H1 (cell line): Measurements from ENCODE around the gene DPM2. TPM values are rescaled to one million over a fixed set of nuclear protein-coding genes. Genes with fewer than 3 reads are reported as not detected.

ENCODE experiments used
- BACH1 ChIP-seq: IDR thresholded peaks from 2 replicates; pipeline ENCODE4 v1.6.1; 2012; ENCODE audit warnings: low read length, improper control_type of control experiment
- BCL11A ChIP-seq, 2 experiments: IDR thresholded peaks; one replicate each; pipeline ENCODE4 v1.6.1; 2011; ENCODE audit warnings: low read depth in 2 of 2, low read length in 2 of 2, mild to moderate bottlenecking in 2 of 2
- BRCA1 ChIP-seq: IDR thresholded peaks from 2 replicates; pipeline ENCODE4 v1.6.1; 2012; ENCODE audit warnings: low read depth, low read length, improper control_type of control experiment
- CHD1 ChIP-seq: IDR thresholded peaks from 2 replicates; pipeline ENCODE4 v1.6.1; 2012; ENCODE audit warnings: low read depth, low read length, improper control_type of control experiment
- CHD2 ChIP-seq: IDR thresholded peaks from 2 replicates; pipeline ENCODE4 v1.6.1; 2012; ENCODE audit warnings: low read length, improper control_type of control experiment
- EGR1 ChIP-seq: IDR thresholded peaks from 2 replicates; pipeline ENCODE4 v1.6.1; 2011; ENCODE audit warnings: low read depth, low read length, borderline replicate concordance
- FOSL1 ChIP-seq: IDR thresholded peaks from 2 replicates; pipeline ENCODE4 v1.6.1; 2011; ENCODE audit warnings: mild to moderate bottlenecking, low read depth, low read length, moderate library complexity; ENCODE audit not compliant: insufficient read depth
- HDAC2 ChIP-seq, 2 experiments: fragments of 300-600 bp in 1 of 2; sonication (generic) in 1 of 2; IDR thresholded peaks; 2 replicates each; pipeline ENCODE4 v1.6.1; 2011 to 2012; ENCODE audit warnings: low read depth in 2 of 2, low read length in 2 of 2, mild to moderate bottlenecking in 2 of 2, moderate library complexity in 2 of 2, borderline replicate concordance in 1 of 2, inconsistent platforms in 1 of 2
- JUN ChIP-seq: IDR thresholded peaks from 2 replicates; pipeline ENCODE4 v1.6.1; 2011; ENCODE audit warnings: low read depth, mild to moderate bottlenecking, improper control_type of control experiment, low read length
- KDM4A ChIP-seq: IDR thresholded peaks from one replicate; pipeline ENCODE4 v1.7.1; 2012; ENCODE audit warnings: low read depth, mild to moderate bottlenecking, moderate library complexity, low read length, inconsistent platforms; ENCODE audit not compliant: severe bottlenecking
- MAFK ChIP-seq: IDR thresholded peaks from 2 replicates; pipeline ENCODE4 v1.6.1; 2012; ENCODE audit warnings: low read depth, mild to moderate bottlenecking, improper control_type of control experiment, low read length
- PHF8 ChIP-seq: fragments of 200-600 bp; sonication (generic); conservative IDR thresholded peaks from 2 replicates; pipeline ENCODE4 v1.7.1; 2012; ENCODE audit warnings: low read depth, mild to moderate bottlenecking, inconsistent platforms, low read length, moderate library complexity
- POLR2AphosphoS5 ChIP-seq: IDR thresholded peaks from 2 replicates; pipeline ENCODE4 v1.6.1; 2011; ENCODE audit warnings: low read depth, low read length
- RAD21 ChIP-seq, 2 experiments: IDR thresholded peaks in 1 of 2; conservative IDR thresholded peaks in 1 of 2; 2 replicates each; pipeline ENCODE4 v1.6.1; 2011; ENCODE audit warnings: low read depth in 2 of 2, low read length in 2 of 2, improper control_type of control experiment in 1 of 2, inconsistent platforms in 1 of 2, mild to moderate bottlenecking in 1 of 2, moderate library complexity in 1 of 2
- RFX5 ChIP-seq: IDR thresholded peaks from 2 replicates; pipeline ENCODE4 v1.6.1; 2011; ENCODE audit warnings: low read depth, low read length, improper control_type of control experiment, borderline replicate concordance
- SAP30 ChIP-seq: fragments of 300-600 bp; sonication (generic); IDR thresholded peaks from 2 replicates; pipeline ENCODE4 v1.7.1; 2012; ENCODE audit warnings: low read length, moderate library complexity, mild to moderate bottlenecking, inconsistent platforms; ENCODE audit not compliant: insufficient read depth, insufficient replicate concordance
- SIN3A ChIP-seq, 2 experiments: IDR thresholded peaks in 1 of 2; conservative IDR thresholded peaks in 1 of 2; 2 replicates each; pipeline ENCODE4 v1.6.1; 2011 to 2012; ENCODE audit warnings: low read length in 2 of 2, improper control_type of control experiment in 1 of 2, low read depth in 1 of 2, mild to moderate bottlenecking in 1 of 2
- SP1 ChIP-seq: IDR thresholded peaks from 2 replicates; pipeline ENCODE4 v1.6.1; 2011; ENCODE audit warnings: low read depth, low read length
- SP2 ChIP-seq: IDR thresholded peaks from 2 replicates; pipeline ENCODE4 v1.6.1; 2012; ENCODE audit warnings: mild to moderate bottlenecking, low read length, inconsistent platforms
- SRF ChIP-seq: IDR thresholded peaks from 2 replicates; pipeline ENCODE4 v1.6.1; 2011; ENCODE audit warnings: mild to moderate bottlenecking, low read depth, low read length, moderate library complexity
- TAF1 ChIP-seq: IDR thresholded peaks from 2 replicates; pipeline ENCODE4 v1.6.1; 2011; ENCODE audit warnings: mild to moderate bottlenecking, low read depth, low read length
- TBP ChIP-seq: IDR thresholded peaks from 2 replicates; pipeline ENCODE4 v1.6.1; 2011; ENCODE audit warnings: low read depth, low read length, improper control_type of control experiment
- TEAD4 ChIP-seq: IDR thresholded peaks from 2 replicates; pipeline ENCODE4 v1.6.1; 2012; ENCODE audit warnings: low read depth, low read length, inconsistent platforms, mixed read lengths
- polyA plus RNA-seq, 7 experiments: library from polyadenylated mRNA; depleted of rRNA in 3 of 7; stranded (reverse) in 5 of 7; unstranded in 2 of 7; fragments of >200 nt in 5 of 7; fragments of 200-250 nt in 2 of 7; gene quantifications; 1 replicate in 5 of 7; 2 replicates in 1 of 7; 4 replicates in 1 of 7; pipeline versions ENCODE4 v1.2.1 to v1.2.3, GENCODE V29; 2011 to 2013; ENCODE audit warnings: missing spikeins in 2 of 7, mixed read lengths in 2 of 7
- total RNA-seq: library from RNA; stranded (reverse); fragmentation: NEBNext Ultra II Directional; extraction: Animal tissue kit (Norgen Biotek cat#: 25700); gene quantifications from 2 replicates; pipeline ENCODE4 v1.2.1, GENCODE V29; 2021
- TF ChIP-seq, protein P1 (sequence below): IDR thresholded peaks from 2 replicates; pipeline ENCODE4 v1.6.1; 2012; ENCODE audit warnings: inconsistent platforms

DPM2 gene
- total and polyA plus RNA-seq, 2 of the 8 experiments (the other 6 are each of a cell fraction or from before 2014, with no cell fraction given) = 45.4 to 95.4 TPM

GRCh38 chr9:127979333-127980059 is 41.8 kb upstream of the DPM2 start (continued):
- TF ChIP-seq KDM4A (no peak), BACH1 (no peak), SP1 (no peak; the same call in 1 of the 2 replicates), BCL11A (IDR thresholded peaks at IDR 0.05; ENCODE audit: low read depth in 2 of 2, low read length in 2 of 2) (no peak), MAFK (no peak), JUN (no peak), FOSL1 (no peak), BRCA1 (no peak), RFX5 (no peak), SAP30 (peak; percentile 69), SP2 (no peak), EGR1 (no peak), RAD21 (IDR thresholded peaks at IDR 0.05 in 1 of 2, conservative IDR thresholded peaks at IDR 0.05 in 1 of 2; ENCODE audit: low read depth in 2 of 2, low read length in 2 of 2) (0 out of 4 replicates have a peak, but pooled peaks of 1 of the 2 experiments have one; percentile 0), CHD1 (no peak), HDAC2 (IDR thresholded peaks at IDR 0.05; ENCODE audit: borderline replicate concordance in 1 of 2, low read depth in 2 of 2, low read length in 2 of 2) (no peak), TAF1 (peak; percentile 42; the same call in 1 of the 2 replicates), SRF (no peak), PHF8 (no peak), SIN3A (conservative IDR thresholded peaks at IDR 0.05 in 1 of 2, IDR thresholded peaks at IDR 0.05 in 1 of 2; ENCODE audit: low read depth in 1 of 2, low read length in 2 of 2) (0 out of 4 replicates have a peak, but pooled peaks of 1 of the 2 experiments have one; percentile 66), TBP (peak; percentile 33; the same call in 1 of the 2 replicates), CHD2 (no peak), TEAD4 (no peak), POLR2AphosphoS5 (0 out of 2 replicates have a peak, but pooled peaks have one; percentile 21)
- TF ChIP-seq, protein P1, sequence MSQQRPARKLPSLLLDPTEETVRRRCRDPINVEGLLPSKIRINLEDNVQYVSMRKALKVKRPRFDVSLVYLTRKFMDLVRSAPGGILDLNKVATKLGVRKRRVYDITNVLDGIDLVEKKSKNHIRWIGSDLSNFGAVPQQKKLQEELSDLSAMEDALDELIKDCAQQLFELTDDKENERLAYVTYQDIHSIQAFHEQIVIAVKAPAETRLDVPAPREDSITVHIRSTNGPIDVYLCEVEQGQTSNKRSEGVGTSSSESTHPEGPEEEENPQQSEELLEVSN = no peak
